ENCODE results near the gene HCN3. TPM values are rescaled to one million over a fixed set of nuclear protein-coding genes. Genes with fewer than 3 reads are reported as not detected.
"Not testable (repeated sequence)": the region's sequence is repeated elsewhere in the genome, so short reads cannot be mapped to it uniquely, and the experiment has no call there.

HCN3 gene
- total and polyA plus RNA-seq, 2 donors (not counting 3 experiments of a cell fraction or from before 2014, with no cell fraction given), result 3.3 to 4.1 TPM

GRCh38 chr1:155232001-155232978 is 45.0 kb upstream of the HCN3 start:
- H3K27ac ChIP-seq (ENCODE audit: insufficient read depth, low read depth, low read length); H3K9me1 ChIP-seq (replicated peaks; ENCODE audit: control insufficient read depth, extremely low read depth, insufficient read depth, low read length); POLR2A ChIA-PET; H3K36me3 ChIP-seq (ENCODE audit: control insufficient read depth in 2 of 2, extremely low read depth in 1 of 2, insufficient read depth in 2 of 2, low read length in 2 of 2); H3K4me2 ChIP-seq (ENCODE audit: insufficient read depth, low read length); H3K9ac ChIP-seq (replicated peaks; ENCODE audit: extremely low read depth, insufficient read depth, low read length); H3K4me3 ChIP-seq (replicated peaks in 1 of 3; ENCODE audit: insufficient read depth in 1 of 3, low read depth in 1 of 3, low read length in 3 of 3); H2AFZ ChIP-seq (ENCODE audit: low read depth, low read length); H3K27me3 ChIP-seq (ENCODE audit: control insufficient read depth in 2 of 2, insufficient read depth in 2 of 2, low read length in 2 of 2); dilution Hi-C loops (cut with MboI; ENCODE audit: extremely low pct_ligation_motif_present, low sequenced_read_pairs); intact Hi-C loops (cut with micrococcal nuclease); H4K20me1 ChIP-seq (replicated peaks; ENCODE audit: control insufficient read depth, extremely low read depth, insufficient read depth, low read length); H3K4me1 ChIP-seq (ENCODE audit: control insufficient read depth, extremely low read depth, insufficient read depth, low read length); H3K79me2 ChIP-seq (ENCODE audit: control insufficient read depth, insufficient read depth, low read length); H3K9me3 ChIP-seq (replicated peaks; ENCODE audit: control insufficient read depth, insufficient read depth, low read length): not testable (repeated sequence)
- CTCF ChIA-PET, result interaction anchor here (0.7 to 1.2 kb wide), 5 partner anchors 8 to 59 kb away, joined by 3 to 8 read pairs (median 3); partner anchors contain the start of genes KRTCAP2 and MTX1
- BruUV-seq (replicated peaks), result TSS peak; percentile 3
- DNase-seq (ENCODE audit: low read depth, low spot score) (peak; percentile 88), FAIRE-seq (peak; percentile 75)

- H3K4me3 ChIP-seq (replicated peaks in 1 of 3; ENCODE audit: insufficient read depth in 1 of 3, low read depth in 1 of 3, low read length in 3 of 3); dilution Hi-C loops (cut with MboI; ENCODE audit: extremely low pct_ligation_motif_present, low sequenced_read_pairs); H3K79me2 ChIP-seq (ENCODE audit: control insufficient read depth, insufficient read depth, low read length); H3K9me3 ChIP-seq (replicated peaks; ENCODE audit: control insufficient read depth, insufficient read depth, low read length); FAIRE-seq; H3K9me1 ChIP-seq (replicated peaks; ENCODE audit: control insufficient read depth, extremely low read depth, insufficient read depth, low read length); H3K27me3 ChIP-seq (ENCODE audit: control insufficient read depth in 2 of 2, insufficient read depth in 2 of 2, low read length in 2 of 2); H4K20me1 ChIP-seq (replicated peaks; ENCODE audit: control insufficient read depth, extremely low read depth, insufficient read depth, low read length); H3K27ac ChIP-seq (ENCODE audit: insufficient read depth, low read depth, low read length); H3K4me1 ChIP-seq (ENCODE audit: control insufficient read depth, extremely low read depth, insufficient read depth, low read length); H3K9ac ChIP-seq (replicated peaks; ENCODE audit: extremely low read depth, insufficient read depth, low read length); DNase-seq (ENCODE audit: low read depth, low spot score); BruUV-seq (replicated peaks); POLR2A ChIA-PET; H2AFZ ChIP-seq (ENCODE audit: low read depth, low read length); H3K4me2 ChIP-seq (ENCODE audit: insufficient read depth, low read length); intact Hi-C loops (cut with micrococcal nuclease): not testable (repeated sequence)
- CTCF ChIA-PET, result interaction anchor here (0.9 kb wide), 1 partner anchor 25 kb away, joined by 3 read pairs; the partner anchor contains the start of gene MTX1
- peaks cover 8 to 13% of the 10 kb centered on the region in 2 experiments for H3K36me3 ChIP-seq (ENCODE audit: control insufficient read depth in 2 of 2, extremely low read depth in 1 of 2, insufficient read depth in 2 of 2, low read length in 2 of 2)
Observed at GRCh38 chr1:155233502-155233901, 43.8 kb upstream of the HCN3 start.

- H3K9me1 ChIP-seq (replicated peaks; ENCODE audit: control insufficient read depth, extremely low read depth, insufficient read depth, low read length); H3K27me3 ChIP-seq (ENCODE audit: control insufficient read depth in 2 of 2, insufficient read depth in 2 of 2, low read length in 2 of 2); H3K9me3 ChIP-seq (replicated peaks; ENCODE audit: control insufficient read depth, insufficient read depth, low read length); POLR2A ChIA-PET; H3K9ac ChIP-seq (replicated peaks; ENCODE audit: extremely low read depth, insufficient read depth, low read length); DNase-seq (ENCODE audit: low read depth, low spot score); H4K20me1 ChIP-seq (replicated peaks; ENCODE audit: control insufficient read depth, extremely low read depth, insufficient read depth, low read length); H3K4me3 ChIP-seq (replicated peaks in 1 of 3; ENCODE audit: insufficient read depth in 1 of 3, low read depth in 1 of 3, low read length in 3 of 3); intact Hi-C loops (cut with micrococcal nuclease); BruUV-seq (replicated peaks); H2AFZ ChIP-seq (ENCODE audit: low read depth, low read length); dilution Hi-C loops (cut with MboI; ENCODE audit: extremely low pct_ligation_motif_present, low sequenced_read_pairs); FAIRE-seq; H3K79me2 ChIP-seq (ENCODE audit: control insufficient read depth, insufficient read depth, low read length); H3K4me2 ChIP-seq (ENCODE audit: insufficient read depth, low read length); CTCF ChIA-PET; H3K4me1 ChIP-seq (ENCODE audit: control insufficient read depth, extremely low read depth, insufficient read depth, low read length); H3K27ac ChIP-seq (ENCODE audit: insufficient read depth, low read depth, low read length): not testable (repeated sequence)
- H3K36me3 ChIP-seq (ENCODE audit: control insufficient read depth in 2 of 2, extremely low read depth in 1 of 2, insufficient read depth in 2 of 2, low read length in 2 of 2), result peaks cover 8 to 14% of the 10 kb centered on the region in 2 experiments
Observed at GRCh38 chr1:155235375-155235774, 41.9 kb upstream of the HCN3 start.
